NCI-H2029 (cell line): Measurements from ENCODE around the gene MICAL1.

Experiments
- DNase-seq: peaks from one replicate; lab custom pipeline; 2025; lab: John Stamatoyannopoulos, UW

Gene MICAL1

DNA sequence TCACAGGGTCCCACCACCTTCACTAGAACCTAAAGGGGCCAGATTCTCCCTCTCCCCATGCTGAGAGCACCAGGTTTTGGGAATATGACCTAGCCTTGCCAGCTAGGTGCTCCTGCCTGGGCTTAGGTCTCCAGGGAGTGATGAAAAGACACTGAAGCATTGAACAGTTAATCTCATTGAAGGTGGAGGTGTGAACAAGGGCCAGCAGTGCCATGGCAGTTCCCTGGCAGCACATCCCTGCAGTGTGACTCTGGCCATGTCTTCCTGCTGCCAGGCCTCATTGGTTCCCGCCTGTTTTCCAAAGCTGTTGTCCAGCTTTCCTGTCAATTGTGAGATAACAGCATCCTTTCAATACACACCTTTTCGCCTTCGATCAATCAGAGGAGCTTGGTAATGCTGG lies 26.1 kb downstream of the MICAL1 start:
- DNase-seq, result no peak

DNA sequence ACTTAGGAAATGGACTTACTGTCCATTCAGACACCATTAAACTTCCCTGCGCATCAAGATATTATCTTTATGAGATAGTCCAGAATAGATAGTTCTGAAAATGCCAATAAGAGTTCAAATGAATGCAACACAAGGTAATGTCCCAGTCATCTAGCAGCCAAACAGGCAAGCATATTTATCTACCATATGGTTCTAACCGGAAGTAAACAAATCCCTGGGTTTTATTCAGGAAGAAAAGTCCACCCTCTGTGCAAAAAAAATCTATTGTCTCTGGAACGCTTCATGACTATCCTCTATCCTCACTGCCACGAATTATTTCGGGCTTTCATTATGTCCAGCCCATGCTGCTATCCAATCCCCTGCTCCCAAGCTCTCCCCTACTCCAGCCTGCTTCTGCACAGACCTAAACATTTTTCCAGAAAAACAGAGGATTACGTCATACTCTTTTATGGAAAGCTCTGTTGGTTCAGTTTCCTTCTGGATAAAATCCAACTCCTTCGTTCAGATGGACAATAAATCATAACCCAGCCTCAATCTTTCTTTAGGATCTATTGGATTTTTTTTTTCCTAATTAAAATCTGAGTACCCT lies 26.6 kb downstream of the MICAL1 start:
- DNase-seq, result peak; percentile 25

DNA sequence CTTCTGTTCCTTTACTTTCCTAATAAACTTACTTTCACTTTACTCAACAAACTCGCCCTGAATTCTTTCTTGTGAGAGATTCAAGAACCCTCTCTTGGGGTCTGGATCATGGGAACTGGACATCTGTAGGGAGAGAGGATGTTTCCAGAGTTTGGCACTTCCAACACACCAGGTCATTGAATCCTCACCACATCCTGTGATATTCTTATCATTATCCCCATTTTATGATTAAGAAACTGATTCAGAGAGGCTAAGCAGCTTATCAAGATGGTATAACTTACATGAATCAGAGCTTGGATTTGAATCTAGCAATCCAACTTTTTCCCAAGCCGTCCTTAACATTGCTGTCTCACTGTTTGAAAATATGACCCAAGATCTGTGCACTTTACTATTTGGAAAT lies 30.6 kb downstream of the MICAL1 start:
- no peak for DNase-seq

DNA sequence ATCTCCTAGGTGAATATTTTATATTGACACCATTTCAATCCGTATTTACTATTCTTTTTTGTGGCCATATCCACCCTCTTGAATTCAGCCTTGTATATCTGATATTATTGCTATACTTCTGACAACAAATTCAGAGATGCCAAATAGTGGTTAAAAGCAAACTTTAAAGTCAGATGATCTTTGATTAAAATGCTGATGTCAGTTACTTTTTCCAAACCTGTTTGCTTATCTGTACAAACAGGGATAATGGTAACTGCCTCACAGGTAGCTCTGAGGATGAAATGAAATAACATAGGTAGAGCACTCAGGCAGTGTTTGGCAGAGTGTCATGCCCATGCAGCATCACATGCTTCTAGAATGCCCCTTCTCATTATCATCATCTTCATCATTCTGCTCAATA lies 34.4 kb downstream of the MICAL1 start:
- DNase-seq, result no peak

DNA sequence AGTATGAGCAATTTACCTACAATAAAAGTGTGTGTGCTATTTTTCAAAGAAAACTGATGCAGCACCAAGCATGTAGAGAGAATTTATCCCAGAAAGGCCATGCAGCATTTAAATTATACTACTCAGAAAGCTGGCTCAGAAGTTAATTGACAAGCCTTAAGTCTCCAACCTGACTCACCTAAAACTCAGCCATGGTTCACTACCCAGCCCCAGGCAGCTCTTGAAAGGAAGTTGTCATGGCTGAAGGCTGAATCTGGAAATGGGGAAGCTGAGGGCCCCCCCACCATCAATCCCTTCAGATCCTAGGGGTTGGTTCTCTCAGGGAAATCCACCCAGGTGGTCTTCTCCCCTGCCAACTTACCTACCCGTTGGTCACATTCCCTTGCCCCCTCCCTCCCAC lies 34.8 kb downstream of the MICAL1 start:
- DNase-seq, result no peak

DNA sequence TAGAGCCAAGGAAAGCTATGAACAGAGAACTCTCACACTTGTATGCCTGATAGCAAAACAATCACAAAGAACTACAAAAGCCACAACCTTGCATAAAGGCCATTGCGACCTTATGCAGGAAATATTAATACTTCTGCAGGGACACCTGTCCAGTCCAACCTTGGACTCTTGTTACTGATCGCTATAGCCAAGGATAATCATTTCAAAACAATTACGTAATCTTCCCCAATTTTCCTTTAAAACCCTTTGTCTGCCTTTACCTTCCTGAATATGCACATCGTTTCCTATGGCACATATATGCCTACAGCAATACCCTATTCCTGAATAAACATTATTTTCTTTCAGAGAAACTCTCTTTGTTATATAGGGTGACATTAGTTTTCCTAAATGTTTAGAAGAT lies 37.9 kb downstream of the MICAL1 start:
- DNase-seq, result no peak

DNA sequence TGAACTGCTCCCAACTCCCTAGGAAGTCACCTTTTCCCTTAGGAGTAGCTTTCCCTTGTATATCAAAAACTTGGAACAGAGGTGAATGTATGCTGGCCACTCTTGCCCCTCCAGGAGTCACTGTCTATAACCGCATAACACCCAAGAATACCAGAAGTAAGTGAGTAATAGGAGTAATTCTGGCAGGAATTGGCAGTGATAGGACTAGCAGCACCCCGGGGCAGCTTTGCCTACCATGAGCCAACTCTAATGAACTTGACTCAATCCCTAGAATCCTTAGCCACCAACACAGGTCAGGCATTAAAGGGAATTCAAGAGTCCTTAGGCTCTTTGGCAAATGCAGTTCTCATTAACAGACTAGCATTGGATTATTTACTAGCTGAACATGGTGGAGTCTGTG lies 44.5 kb downstream of the MICAL1 start:
- no peak for DNase-seq

DNA sequence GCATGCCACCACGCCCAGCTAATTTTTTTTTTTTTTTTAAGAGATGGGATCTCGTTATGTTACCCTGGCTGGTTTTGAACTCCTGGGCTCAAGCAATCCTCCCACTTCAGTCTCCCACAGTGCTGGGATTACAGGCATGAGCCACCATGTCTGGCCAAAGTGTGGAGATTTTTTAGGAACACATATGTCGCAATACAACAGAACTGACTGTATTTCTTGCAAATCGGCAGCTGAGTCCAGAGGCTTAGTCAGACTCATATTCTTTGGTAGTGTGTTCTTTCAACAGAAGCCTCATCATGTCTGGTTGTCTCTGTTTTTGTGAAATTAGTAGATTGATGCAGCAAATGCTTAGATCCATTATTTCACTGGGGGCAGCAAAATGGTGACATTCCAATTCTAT lies 49.4 kb downstream of the MICAL1 start:
- no peak for DNase-seq

DNA sequence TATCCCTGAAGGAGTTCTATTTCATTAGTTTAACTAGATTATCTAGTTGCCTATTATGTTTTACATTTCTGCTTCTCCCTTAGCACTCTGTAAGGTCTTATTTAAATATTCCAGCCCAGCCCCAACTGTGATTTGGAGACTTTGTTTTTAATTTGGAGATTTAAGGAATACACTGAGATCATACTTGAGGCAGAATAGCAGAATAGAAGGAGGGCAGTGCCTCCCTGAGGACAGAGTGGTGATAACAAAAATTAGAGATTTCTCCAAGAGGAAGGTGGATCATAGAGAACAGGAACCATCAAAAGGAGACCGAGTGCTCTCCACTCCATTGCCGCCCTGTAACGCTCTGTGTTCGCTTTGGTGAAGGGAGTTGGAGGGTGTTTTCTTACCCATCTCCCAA lies 58.6 kb downstream of the MICAL1 start:
- no peak for DNase-seq

DNA sequence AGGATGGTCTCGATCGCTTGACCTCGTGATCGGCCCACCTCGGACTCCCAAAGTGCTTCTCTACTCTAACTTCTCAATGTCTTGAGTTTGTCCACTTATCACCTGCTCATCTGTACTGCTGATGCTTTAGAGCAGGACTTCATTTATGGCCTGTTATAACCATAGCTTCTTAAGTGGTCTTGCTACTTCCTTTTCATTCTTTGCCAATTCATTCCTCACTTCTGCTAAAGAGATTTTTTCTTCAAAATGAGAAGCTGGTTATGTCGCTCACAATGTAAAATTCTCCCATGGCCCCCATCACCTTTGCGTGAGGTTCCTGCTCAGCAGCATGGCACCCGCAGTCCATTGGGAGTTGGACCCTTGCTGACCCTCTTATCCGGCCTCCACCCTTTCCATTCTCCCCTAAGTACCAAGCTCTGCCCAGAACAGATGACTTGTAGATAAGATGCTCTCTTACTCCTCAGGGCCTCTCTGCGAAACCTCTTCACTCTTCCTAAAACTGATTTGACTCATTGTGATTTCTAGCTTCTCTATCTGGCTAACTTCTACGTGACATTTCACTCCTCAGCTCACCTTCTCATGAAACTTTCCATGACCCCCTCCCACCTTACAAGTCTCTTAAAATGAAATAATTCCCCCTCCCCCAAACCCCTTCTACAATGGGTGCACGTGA lies 59.4 kb downstream of the MICAL1 start:
- no peak for DNase-seq
